ELR (cell line): ENCODE results near the gene HYDIN.
"Not testable (repeated sequence)": the region's sequence is repeated elsewhere in the genome, so short reads cannot be mapped to it uniquely, and the experiment has no call there.

Experiments
- DNase-seq: peaks from one replicate; pipeline ENCODE4 v3.0.0-alpha.2; 2015; ENCODE audit warnings: low read depth

HYDIN gene

GRCh38 chr16:71225145-71225544, 5.4 kb downstream of the HYDIN start:
- no peak for DNase-seq

GRCh38 chr16:71218306-71218963, 12.1 kb downstream of the HYDIN start:
- DNase-seq, result no peak

- no peak for DNase-seq
These were observed 13.0 kb downstream of the HYDIN start for GRCh38 chr16:71217506-71217905.

- DNase-seq, result no peak
These were observed 13.8 kb downstream of the HYDIN start for GRCh38 chr16:71216714-71217113.

GRCh38 chr16:71214746-71215381, 15.7 kb downstream of the HYDIN start:
- peak; percentile 27 for DNase-seq

- DNase-seq, result no peak
These were observed 24.9 kb downstream of the HYDIN start for GRCh38 chr16:71205482-71206131.

- no peak for DNase-seq
These were observed 26.9 kb downstream of the HYDIN start for GRCh38 chr16:71203631-71204030.

GRCh38 chr16:71201556-71201955, 29.0 kb downstream of the HYDIN start:
- DNase-seq, result no peak

GRCh38 chr16:71201054-71201453, 29.5 kb downstream of the HYDIN start:
- DNase-seq, result no peak

- no peak for DNase-seq
These were observed 32.1 kb downstream of the HYDIN start for GRCh38 chr16:71198408-71198807.

GRCh38 chr16:71192387-71192786, 38.1 kb downstream of the HYDIN start:
- DNase-seq, result no peak

GRCh38 chr16:71188956-71189712, 41.4 kb downstream of the HYDIN start:
- DNase-seq, result no peak

- no peak for DNase-seq
These were observed 45.2 kb downstream of the HYDIN start for GRCh38 chr16:71185347-71185746.

GRCh38 chr16:71179569-71179968, 51.0 kb downstream of the HYDIN start:
- no peak for DNase-seq

GRCh38 chr16:71172481-71173207, 57.9 kb downstream of the HYDIN start:
- DNase-seq, result no peak

- not testable (repeated sequence) for DNase-seq
These were observed 69.5 kb downstream of the HYDIN start for GRCh38 chr16:71161007-71161406.

- not testable (repeated sequence) for DNase-seq
These were observed 73.2 kb downstream of the HYDIN start for GRCh38 chr16:71157278-71157677.

GRCh38 chr16:71153329-71153728, 77.2 kb downstream of the HYDIN start:
- DNase-seq, result not testable (repeated sequence)

GRCh38 chr16:71151654-71152053, 78.9 kb downstream of the HYDIN start:
- DNase-seq, result not testable (repeated sequence)

GRCh38 chr16:71143246-71143645, 87.3 kb downstream of the HYDIN start:
- not testable (repeated sequence) for DNase-seq

GRCh38 chr16:71110565-71110964, 120.0 kb downstream of the HYDIN start:
- DNase-seq, result not testable (repeated sequence)

GRCh38 chr16:71109656-71110208, 120.8 kb downstream of the HYDIN start:
- not testable (repeated sequence) for DNase-seq
